ENCODE measurements around the gene ZNF444.
A peak's percentile ranks its signal among the peaks of the same experiment; 100 is the strongest.

The ZNF444 gene

GRCh38 chr19:56124578-56124977 lies 16.5 kb upstream of the ZNF444 start:
- TF ChIP-seq GATA2 (IDR thresholded peaks at IDR 0.05; ENCODE audit: low read depth, low read length) (no peak), GATA3 (IDR thresholded peaks at IDR 0.05; ENCODE audit: low read depth, low read length) (no peak)

- TF ChIP-seq GATA3 (IDR thresholded peaks at IDR 0.05; ENCODE audit: low read depth, low read length) (no peak), GATA2 (IDR thresholded peaks at IDR 0.05; ENCODE audit: low read depth, low read length) (no peak)
Measured at GRCh38 chr19:56125806-56126590, 15.1 kb upstream of the ZNF444 start.

DNA sequence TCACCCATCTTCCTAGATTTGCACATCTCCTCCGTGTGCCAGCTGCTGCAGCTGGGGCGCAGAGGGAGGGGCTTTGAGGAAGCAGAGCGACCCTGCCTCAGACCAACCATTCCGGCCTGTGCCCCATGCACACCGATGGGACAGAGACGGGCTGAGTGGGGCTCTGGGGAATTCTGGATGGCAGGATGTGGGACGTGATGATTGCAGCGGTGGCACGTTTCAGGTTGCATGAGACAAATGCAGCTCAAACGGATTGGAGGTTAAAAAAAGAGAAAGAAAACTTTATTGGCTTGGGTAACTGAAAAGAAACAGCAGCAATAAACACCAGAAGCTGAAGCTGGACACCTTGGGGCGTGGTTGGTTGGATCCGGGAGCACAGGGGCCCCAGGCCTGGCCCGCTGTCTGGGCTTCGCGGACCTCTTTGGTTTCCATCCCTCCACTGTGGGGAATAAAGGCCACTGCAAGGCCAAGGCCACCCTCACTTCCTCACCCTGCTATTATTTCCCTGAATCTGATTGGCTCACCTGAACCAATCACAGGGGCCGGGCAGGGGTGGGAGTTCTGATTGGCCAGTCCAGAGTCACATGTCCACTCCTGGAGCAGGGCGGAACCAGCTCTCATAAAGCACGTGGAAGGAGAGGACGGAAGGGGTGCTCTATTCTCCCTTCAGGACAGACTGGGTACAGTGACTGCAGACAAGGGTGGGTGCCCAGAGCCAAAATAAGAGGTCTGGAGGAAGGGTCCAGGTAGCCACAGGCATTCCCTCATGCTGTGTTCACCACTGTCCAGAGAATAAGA lies 13.9 kb upstream of the ZNF444 start:
- TF ChIP-seq GATA3 (IDR thresholded peaks at IDR 0.05; ENCODE audit: low read depth, low read length) (no peak), GATA2 (IDR thresholded peaks at IDR 0.05; ENCODE audit: low read depth, low read length) (no peak)

GRCh38 chr19:56130006-56130405 lies 11.1 kb upstream of the ZNF444 start:
- TF ChIP-seq GATA3 (IDR thresholded peaks at IDR 0.05; ENCODE audit: low read depth, low read length), result no peak
- no peak for TF ChIP-seq GATA2 (IDR thresholded peaks at IDR 0.05; ENCODE audit: low read depth, low read length)

- no peak for TF ChIP-seq GATA2 (IDR thresholded peaks at IDR 0.05; ENCODE audit: low read depth, low read length)
- no peak for TF ChIP-seq GATA3 (IDR thresholded peaks at IDR 0.05; ENCODE audit: low read depth, low read length)
Measured at GRCh38 chr19:56131651-56132050, 9.4 kb upstream of the ZNF444 start.

- no peak for TF ChIP-seq GATA2 (IDR thresholded peaks at IDR 0.05; ENCODE audit: low read depth, low read length)
Measured at GRCh38 chr19:56132316-56132822, 8.7 kb upstream of the ZNF444 start.

DNA sequence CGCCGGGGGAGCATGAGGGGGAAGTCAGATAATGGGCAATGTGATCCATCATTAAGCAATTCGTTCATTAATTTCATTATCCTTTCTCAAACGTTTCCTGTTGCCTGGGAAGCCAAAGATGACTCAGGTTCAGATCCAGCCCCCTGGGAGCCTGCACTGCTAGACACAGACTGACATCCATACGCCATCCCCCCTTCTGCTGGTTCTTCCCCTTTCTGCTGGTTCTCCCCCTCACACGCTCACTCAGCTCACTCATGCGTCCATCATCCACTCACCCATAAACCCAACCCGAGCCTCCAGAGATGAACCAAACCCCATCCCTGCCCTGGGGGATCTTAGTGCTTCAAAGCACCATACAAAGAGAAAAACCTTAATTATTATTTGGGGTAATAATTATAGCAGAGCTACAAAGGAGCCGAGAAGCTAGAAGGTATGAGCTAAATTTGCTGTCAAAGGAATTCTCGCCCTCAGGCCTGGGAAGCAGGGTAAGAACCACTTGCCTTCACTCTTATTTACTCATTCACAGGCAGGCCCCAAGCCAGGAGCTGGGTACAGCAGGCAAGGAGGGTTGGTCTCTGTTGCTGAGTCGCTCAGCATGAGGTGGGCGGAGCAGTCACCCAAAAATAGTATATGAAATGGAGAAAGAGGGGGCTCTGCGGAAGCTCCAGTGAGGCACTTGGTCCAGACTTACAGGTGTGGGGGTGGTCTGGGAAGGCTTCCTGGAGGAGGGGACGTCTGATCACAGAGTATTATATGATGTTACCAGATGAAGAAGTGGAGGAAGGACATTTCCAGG lies 7.0 kb upstream of the ZNF444 start:
- TF ChIP-seq GATA2 (IDR thresholded peaks at IDR 0.05; ENCODE audit: low read depth, low read length) (no peak), GATA3 (IDR thresholded peaks at IDR 0.05; ENCODE audit: low read depth, low read length) (no peak)

DNA sequence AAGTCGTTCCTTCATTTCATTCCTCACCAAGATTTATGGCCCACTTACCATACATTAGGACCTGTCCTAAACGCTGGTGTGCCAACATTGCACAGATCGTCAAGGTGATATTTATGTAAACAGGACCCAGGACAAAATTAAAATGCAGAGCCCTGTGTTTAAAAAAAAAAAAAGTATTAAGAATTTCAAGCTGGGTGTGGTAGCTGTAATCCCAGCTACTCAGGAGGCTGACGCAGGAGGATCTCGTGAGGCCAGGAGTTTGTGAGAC lies 6.5 kb upstream of the ZNF444 start:
- no peak for TF ChIP-seq GATA3 (IDR thresholded peaks at IDR 0.05; ENCODE audit: low read depth, low read length)
- no peak for TF ChIP-seq GATA2 (IDR thresholded peaks at IDR 0.05; ENCODE audit: low read depth, low read length)

DNA sequence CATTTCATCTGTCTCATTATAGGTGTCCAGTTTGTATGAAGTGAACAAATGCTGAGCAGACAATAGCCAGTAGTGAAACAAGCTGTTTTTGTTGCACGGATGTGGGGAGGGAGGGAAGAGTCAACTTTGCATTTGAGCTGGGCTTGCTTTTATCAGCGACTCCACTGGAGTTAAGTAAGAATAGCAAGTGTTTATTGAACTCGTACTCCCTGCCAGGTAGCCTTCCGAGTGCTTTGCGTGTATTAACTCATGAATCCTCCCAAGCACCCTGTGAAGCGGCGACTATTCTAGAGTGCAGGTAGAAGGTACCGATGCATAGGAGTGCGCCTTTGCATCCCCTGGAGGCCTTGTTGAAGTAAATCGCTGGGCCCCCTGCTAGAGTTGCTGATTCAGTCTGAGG lies 4.7 kb upstream of the ZNF444 start:
- TF ChIP-seq GATA2 (IDR thresholded peaks at IDR 0.05; ENCODE audit: low read depth, low read length) (no peak), GATA3 (IDR thresholded peaks at IDR 0.05; ENCODE audit: low read depth, low read length) (no peak)

GRCh38 chr19:56137405-56137804 lies 3.7 kb upstream of the ZNF444 start:
- TF ChIP-seq GATA3 (IDR thresholded peaks at IDR 0.05; ENCODE audit: low read depth, low read length) (no peak), GATA2 (IDR thresholded peaks at IDR 0.05; ENCODE audit: low read depth, low read length) (no peak)

- TF ChIP-seq GATA3 (IDR thresholded peaks at IDR 0.05; ENCODE audit: low read depth, low read length) (no peak), GATA2 (IDR thresholded peaks at IDR 0.05; ENCODE audit: low read depth, low read length) (no peak)
Measured at GRCh38 chr19:56138069-56138468, 3.0 kb upstream of the ZNF444 start.

GRCh38 chr19:56139847-56140582 lies 1.1 kb upstream of the ZNF444 start:
- TF ChIP-seq GATA3 (IDR thresholded peaks at IDR 0.05; ENCODE audit: low read depth, low read length) (no peak), GATA2 (IDR thresholded peaks at IDR 0.05; ENCODE audit: low read depth, low read length) (no peak)

DNA sequence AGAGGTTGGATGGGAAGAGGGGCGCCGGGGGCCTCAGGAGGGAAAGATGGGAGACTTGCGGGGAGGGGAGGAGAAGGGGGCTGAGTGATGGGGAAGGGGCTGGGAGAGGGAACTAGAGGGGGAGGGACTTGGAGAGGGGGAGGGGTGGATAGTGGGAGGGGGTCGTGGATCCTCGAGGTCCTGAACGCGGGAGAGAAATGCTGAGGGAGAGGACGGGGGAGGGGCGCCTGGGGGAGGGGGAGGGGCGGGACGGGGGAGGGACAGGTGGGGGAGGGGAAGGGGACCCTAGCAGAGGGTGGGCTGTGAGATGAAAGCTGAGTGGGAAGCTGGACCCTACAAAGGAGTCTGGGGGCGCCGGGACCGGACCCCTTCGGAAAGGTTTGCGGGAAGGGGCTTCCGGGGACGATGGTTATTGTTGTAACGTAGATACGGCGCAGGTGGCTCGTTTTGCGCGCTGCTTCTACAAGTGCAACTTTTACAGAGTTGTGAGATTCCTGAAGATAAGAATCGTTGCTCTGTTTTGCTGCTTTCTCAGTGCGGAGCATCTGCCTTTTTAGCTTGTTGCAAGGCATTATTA lies 418 bp downstream of the ZNF444 start:
- no peak for TF ChIP-seq GATA3 (IDR thresholded peaks at IDR 0.05; ENCODE audit: low read depth, low read length)
- peak; percentile 47 for TF ChIP-seq GATA2 (IDR thresholded peaks at IDR 0.05; ENCODE audit: low read depth, low read length)

Data from SH-SY5Y (cell line).